Measurements from ENCODE around the gene PRDM16. TPM values are rescaled to one million over a fixed set of nuclear protein-coding genes. Genes with fewer than 3 reads are reported as not detected.

Gene PRDM16
- total RNA-seq, 1 donor: 6.5 TPM

DNA sequence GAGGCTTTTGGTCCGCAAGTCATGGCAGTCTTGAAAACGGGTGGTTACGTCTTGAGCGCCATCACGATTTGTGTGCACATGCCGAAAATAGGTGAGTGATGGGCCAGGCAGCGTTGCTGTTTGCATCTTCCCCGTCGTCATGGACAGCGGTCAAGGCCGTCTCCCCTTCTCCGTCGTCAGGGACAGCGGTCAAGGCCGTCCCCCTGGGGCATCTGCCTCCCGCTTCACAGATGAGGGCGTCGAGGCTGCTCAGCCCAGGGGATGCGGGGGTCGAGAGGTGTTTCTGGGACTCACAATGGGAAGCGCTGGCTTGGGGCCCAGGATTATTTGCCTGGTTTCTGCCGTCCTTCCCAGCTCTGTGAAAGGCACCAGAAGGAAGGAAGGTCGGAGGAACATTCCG lies 162.2 kb downstream of the PRDM16 start:
- Histone ChIP-seq H3K9me3 (ENCODE audit: low read depth, low read length) (no peaks in the 10 kb centered on the region), H3K4me2 (ENCODE audit: insufficient read depth, low read length) (no peak overlapping the region), H3K4me1 (ENCODE audit: insufficient read depth, low read length) (no peaks in the 10 kb centered on the region), H3K79me2 (ENCODE audit: insufficient read depth, low read length) (no peaks in the 10 kb centered on the region), H4K20me1 (ENCODE audit: insufficient read depth, low read length) (peaks cover 3% of the 10 kb centered on the region), H3K4me3 (ENCODE audit: insufficient read depth, low read length) (no peak overlapping the region), H3K27ac (ENCODE audit: low read depth, low read length) (no peak overlapping the region), H3K36me3 (ENCODE audit: insufficient read depth, low read length) (no peaks in the 10 kb centered on the region), H2AFZ (ENCODE audit: low read length) (no peak overlapping the region), H3K27me3 (ENCODE audit: insufficient read depth, low read length) (no peaks in the 10 kb centered on the region)
- DNase-seq (ENCODE audit: insufficient read length, low spot score, missing footprints): no peak
- TF ChIP-seq, protein P1, sequence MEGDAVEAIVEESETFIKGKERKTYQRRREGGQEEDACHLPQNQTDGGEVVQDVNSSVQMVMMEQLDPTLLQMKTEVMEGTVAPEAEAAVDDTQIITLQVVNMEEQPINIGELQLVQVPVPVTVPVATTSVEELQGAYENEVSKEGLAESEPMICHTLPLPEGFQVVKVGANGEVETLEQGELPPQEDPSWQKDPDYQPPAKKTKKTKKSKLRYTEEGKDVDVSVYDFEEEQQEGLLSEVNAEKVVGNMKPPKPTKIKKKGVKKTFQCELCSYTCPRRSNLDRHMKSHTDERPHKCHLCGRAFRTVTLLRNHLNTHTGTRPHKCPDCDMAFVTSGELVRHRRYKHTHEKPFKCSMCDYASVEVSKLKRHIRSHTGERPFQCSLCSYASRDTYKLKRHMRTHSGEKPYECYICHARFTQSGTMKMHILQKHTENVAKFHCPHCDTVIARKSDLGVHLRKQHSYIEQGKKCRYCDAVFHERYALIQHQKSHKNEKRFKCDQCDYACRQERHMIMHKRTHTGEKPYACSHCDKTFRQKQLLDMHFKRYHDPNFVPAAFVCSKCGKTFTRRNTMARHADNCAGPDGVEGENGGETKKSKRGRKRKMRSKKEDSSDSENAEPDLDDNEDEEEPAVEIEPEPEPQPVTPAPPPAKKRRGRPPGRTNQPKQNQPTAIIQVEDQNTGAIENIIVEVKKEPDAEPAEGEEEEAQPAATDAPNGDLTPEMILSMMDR (IDR thresholded peaks at IDR 0.05; ENCODE audit: extremely low read depth, low read depth, low read length): no peak

DNA sequence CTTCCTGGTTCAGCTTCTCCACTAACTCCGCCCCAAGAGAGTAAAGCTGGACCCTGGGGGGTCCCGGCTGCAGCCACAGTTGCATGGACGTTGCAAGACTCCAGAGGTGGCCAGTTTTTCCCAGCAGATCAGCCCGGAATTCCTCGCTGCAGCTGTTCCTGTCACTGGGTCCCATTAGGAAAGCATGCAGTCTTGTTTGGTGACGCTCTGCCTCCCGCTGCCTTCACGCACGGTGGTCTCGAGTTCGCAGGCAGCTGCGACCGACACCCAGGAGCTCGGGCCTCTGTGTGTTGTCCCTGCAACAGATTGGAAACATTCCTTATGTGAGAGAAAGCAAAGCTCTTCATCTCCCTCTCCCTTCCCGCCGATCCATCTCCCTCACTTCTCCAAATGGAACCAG lies 162.8 kb downstream of the PRDM16 start:
- no peak overlapping the region for H3K27ac ChIP-seq (ENCODE audit: low read depth, low read length)
- TF ChIP-seq, protein P1 (IDR thresholded peaks at IDR 0.05; ENCODE audit: extremely low read depth, low read depth, low read length): no peak
- H3K36me3 ChIP-seq (ENCODE audit: insufficient read depth, low read length): no peaks in the 10 kb centered on the region
- no peak overlapping the region for H3K4me3 ChIP-seq (ENCODE audit: insufficient read depth, low read length)
- H2AFZ ChIP-seq (ENCODE audit: low read length): no peak overlapping the region
- H3K4me1 ChIP-seq (ENCODE audit: insufficient read depth, low read length): no peaks in the 10 kb centered on the region
- H3K9me3 ChIP-seq (ENCODE audit: low read depth, low read length): no peaks in the 10 kb centered on the region
- peaks cover 3% of the 10 kb centered on the region for H4K20me1 ChIP-seq (ENCODE audit: insufficient read depth, low read length)
- H3K4me2 ChIP-seq (ENCODE audit: insufficient read depth, low read length): no peak overlapping the region
- no peak for DNase-seq (ENCODE audit: insufficient read length, low spot score, missing footprints)
- H3K27me3 ChIP-seq (ENCODE audit: insufficient read depth, low read length): no peaks in the 10 kb centered on the region
- H3K79me2 ChIP-seq (ENCODE audit: insufficient read depth, low read length): no peaks in the 10 kb centered on the region

DNA sequence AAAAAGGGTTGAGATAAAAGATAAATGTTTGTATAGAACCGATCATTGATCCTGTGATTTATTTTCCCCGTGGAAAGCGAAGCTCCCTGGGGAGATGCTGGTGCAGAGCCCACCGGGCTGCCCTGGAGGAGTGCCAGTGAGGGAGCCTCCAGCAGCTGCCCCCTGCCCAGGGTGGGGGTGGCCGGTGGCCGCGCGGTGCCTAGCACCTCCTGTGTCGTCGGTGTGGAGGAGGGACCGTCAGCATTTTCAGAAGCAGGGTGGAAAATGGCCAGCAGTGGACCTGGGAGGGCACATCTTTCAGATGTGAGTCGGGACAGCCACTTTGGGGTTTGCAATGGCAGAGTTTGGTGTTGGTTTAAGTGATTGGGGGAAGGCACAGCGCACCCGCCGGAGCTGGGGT lies 164.0 kb downstream of the PRDM16 start:
- Histone ChIP-seq H3K4me2 (ENCODE audit: insufficient read depth, low read length) (no peak overlapping the region), H4K20me1 (ENCODE audit: insufficient read depth, low read length) (peaks cover 3% of the 10 kb centered on the region), H3K27me3 (ENCODE audit: insufficient read depth, low read length) (no peaks in the 10 kb centered on the region), H3K27ac (ENCODE audit: low read depth, low read length) (no peak overlapping the region), H3K4me1 (ENCODE audit: insufficient read depth, low read length) (no peaks in the 10 kb centered on the region), H3K9me3 (ENCODE audit: low read depth, low read length) (no peaks in the 10 kb centered on the region), H3K36me3 (ENCODE audit: insufficient read depth, low read length) (no peaks in the 10 kb centered on the region), H2AFZ (ENCODE audit: low read length) (no peak overlapping the region), H3K79me2 (ENCODE audit: insufficient read depth, low read length) (no peaks in the 10 kb centered on the region), H3K4me3 (ENCODE audit: insufficient read depth, low read length) (no peak overlapping the region)
- no peak for DNase-seq (ENCODE audit: insufficient read length, low spot score, missing footprints)
- TF ChIP-seq, protein P1 (IDR thresholded peaks at IDR 0.05; ENCODE audit: extremely low read depth, low read depth, low read length): no peak

DNA sequence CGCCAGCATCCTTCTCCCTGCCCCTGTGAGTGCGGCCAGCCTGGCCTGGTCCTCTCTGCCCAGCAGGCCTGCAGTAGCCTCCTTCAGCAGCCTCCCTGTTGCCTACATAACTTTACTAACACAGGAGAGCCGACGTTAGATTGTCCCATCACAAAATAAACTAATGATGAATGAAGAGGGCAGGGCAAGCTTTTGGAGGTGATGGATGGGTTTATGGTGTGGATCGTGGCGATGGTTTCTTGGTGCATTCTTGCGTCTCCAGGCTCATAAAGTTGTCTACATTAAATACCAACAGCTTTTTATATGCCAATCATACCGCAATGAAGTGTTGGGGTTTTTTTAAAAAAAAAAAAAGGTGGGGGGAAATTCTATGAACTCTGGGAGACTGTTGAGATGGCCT lies 164.5 kb downstream of the PRDM16 start:
- Histone ChIP-seq H2AFZ (ENCODE audit: low read length) (no peak overlapping the region), H3K4me1 (ENCODE audit: insufficient read depth, low read length) (no peaks in the 10 kb centered on the region), H3K36me3 (ENCODE audit: insufficient read depth, low read length) (no peaks in the 10 kb centered on the region), H3K4me3 (ENCODE audit: insufficient read depth, low read length) (no peak overlapping the region), H3K79me2 (ENCODE audit: insufficient read depth, low read length) (no peaks in the 10 kb centered on the region), H4K20me1 (ENCODE audit: insufficient read depth, low read length) (peaks cover 3% of the 10 kb centered on the region), H3K27ac (ENCODE audit: low read depth, low read length) (no peak overlapping the region), H3K27me3 (ENCODE audit: insufficient read depth, low read length) (no peaks in the 10 kb centered on the region), H3K4me2 (ENCODE audit: insufficient read depth, low read length) (no peak overlapping the region), H3K9me3 (ENCODE audit: low read depth, low read length) (no peaks in the 10 kb centered on the region)
- TF ChIP-seq, protein P1 (IDR thresholded peaks at IDR 0.05; ENCODE audit: extremely low read depth, low read depth, low read length): no peak
- DNase-seq (ENCODE audit: insufficient read length, low spot score, missing footprints): no peak

All from osteoblast (primary cell).